Suprapubic skin (tissue), 4 donors: Measurements from ENCODE around the gene TTBK2. TPM values are rescaled to one million over a fixed set of nuclear protein-coding genes. Genes with fewer than 3 reads are reported as not detected.

Experiments used
- DNase-seq, 2 donors: peaks; one replicate each; pipeline ENCODE4 v3.0.0-alpha.2; 2019; ENCODE audit warnings: low spot score in 2 of 2
- H3K27ac ChIP-seq: fragments of 200-600 bp; sonication (generic); one replicate; pipeline ENCODE4 v1.5.1; 2019
- H3K27me3 ChIP-seq: fragments of 200-600 bp; sonication (generic); one replicate; pipeline ENCODE4 v1.5.1; 2019
- H3K36me3 ChIP-seq: fragments of 200-600 bp; sonication (generic); one replicate; pipeline ENCODE4 v1.5.1; 2019
- H3K4me1 ChIP-seq: fragments of 200-600 bp; sonication (generic); one replicate; pipeline ENCODE4 v1.5.1; 2019
- H3K4me3 ChIP-seq: fragments of 200-600 bp; sonication (generic); one replicate; pipeline ENCODE4 v1.5.1; 2019; ENCODE audit warnings: mild to moderate bottlenecking
- H3K9me3 ChIP-seq: fragments of 200-600 bp; sonication (generic); one replicate; pipeline ENCODE4 v1.5.1; 2019
- CTCF ChIP-seq, 2 donors: fragments of 200-600 bp in 1 of 2; fragments of 450-650 bp in 1 of 2; sonication (generic) in 1 of 2; IDR thresholded peaks; one replicate each; pipeline ENCODE4 v1.5.1; 2016 to 2019; ENCODE audit warnings: antibody characterized with exemption in 2 of 2, mild to moderate bottlenecking in 1 of 2, moderate library complexity in 1 of 2
- EP300 ChIP-seq: sonication (generic); formaldehyde crosslinking; IDR thresholded peaks from one replicate; pipeline ENCODE4 v1.6.1; 2017; ENCODE audit warnings: antibody characterized with exemption
- POLR2A ChIP-seq, 2 donors: fragments of 450-650 bp; IDR thresholded peaks; one replicate each; pipeline ENCODE4 v1.6.1; 2017; ENCODE audit warnings: antibody characterized with exemption in 2 of 2, mild to moderate bottlenecking in 2 of 2, moderate library complexity in 2 of 2
- POLR2AphosphoS5 ChIP-seq, 3 donors: sonication (generic); formaldehyde crosslinking; IDR thresholded peaks; one replicate each; pipeline ENCODE4 v1.6.1; 2017; ENCODE audit warnings: antibody characterized with exemption in 3 of 3
- WGBS: methylation state at CpG from one replicate; pipeline ENCODE4 v1.1.5; 2018; 5-methylcytosine and 5-hydroxymethylcytosine counted together
- total RNA-seq, 4 donors: library from RNA; depleted of rRNA; stranded (reverse); fragments of >200 nt; gene quantifications; one replicate each; pipeline ENCODE4 v1.1.0, GENCODE V29; 2016

Gene TTBK2
- total RNA-seq, 4 donors from 2014 or later: 10.5 to 20.6 (median 14.8) TPM

- peaks cover 11% of the 10 kb centered on the region for H3K36me3 ChIP-seq
- WGBS: 78% methylated on average over 1 of the region's 1 CpG
- H3K4me1 ChIP-seq: no peaks in the 10 kb centered on the region
- H3K4me3 ChIP-seq: no peak overlapping the region
- DNase-seq: no peak
- TF ChIP-seq POLR2AphosphoS5 (IDR thresholded peaks at IDR 0.05): no peak
- no peak for TF ChIP-seq POLR2A (IDR thresholded peaks at IDR 0.05)
- no peak for TF ChIP-seq CTCF (IDR thresholded peaks at IDR 0.05)
- no peak for TF ChIP-seq EP300
- no peak overlapping the region for H3K27ac ChIP-seq
- H3K9me3 ChIP-seq: no peaks in the 10 kb centered on the region
- H3K27me3 ChIP-seq: no peaks in the 10 kb centered on the region
These were observed 19.9 kb upstream of the TTBK2 start for GRCh38 chr15:42940527-42940926.

- WGBS: 97% methylated on average over 8 of the region's 8 CpGs
- TF ChIP-seq CTCF (IDR thresholded peaks at IDR 0.05): no peak
- no peak for TF ChIP-seq EP300
- no peak for TF ChIP-seq POLR2AphosphoS5 (IDR thresholded peaks at IDR 0.05)
- TF ChIP-seq POLR2A (IDR thresholded peaks at IDR 0.05): no peak
- H3K36me3 ChIP-seq: peaks cover 4% of the 10 kb centered on the region
- H3K27ac ChIP-seq: no peak overlapping the region
- no peaks in the 10 kb centered on the region for H3K4me1 ChIP-seq
- no peak overlapping the region for H3K4me3 ChIP-seq
- DNase-seq: no peak
- no peaks in the 10 kb centered on the region for H3K9me3 ChIP-seq
- H3K27me3 ChIP-seq: no peaks in the 10 kb centered on the region
These were observed 19.3 kb upstream of the TTBK2 start for GRCh38 chr15:42939841-42940240.

- Histone ChIP-seq H3K27ac (no peak overlapping the region), H3K27me3 (no peaks in the 10 kb centered on the region), H3K4me1 (no peaks in the 10 kb centered on the region), H3K9me3 (no peaks in the 10 kb centered on the region), H3K4me3 (no peak overlapping the region), H3K36me3 (no peaks in the 10 kb centered on the region)
- no peak for TF ChIP-seq POLR2A (IDR thresholded peaks at IDR 0.05)
- TF ChIP-seq CTCF (IDR thresholded peaks at IDR 0.05): no peak
- no peak for TF ChIP-seq POLR2AphosphoS5 (IDR thresholded peaks at IDR 0.05)
- TF ChIP-seq EP300: no peak
- no peak for DNase-seq
These were observed 16.6 kb upstream of the TTBK2 start for GRCh38 chr15:42937143-42937542.

GRCh38 chr15:42933886-42934667, 13.5 kb upstream of the TTBK2 start:
- Histone ChIP-seq H3K4me1 (no peaks in the 10 kb centered on the region), H3K9me3 (no peaks in the 10 kb centered on the region), H3K27ac (no peak overlapping the region), H3K36me3 (no peaks in the 10 kb centered on the region), H3K4me3 (no peak overlapping the region), H3K27me3 (no peaks in the 10 kb centered on the region)
- 81% methylated on average over 7 of the region's 7 CpGs for WGBS
- TF ChIP-seq CTCF (IDR thresholded peaks at IDR 0.05) (no peak), EP300 (no peak), POLR2A (IDR thresholded peaks at IDR 0.05) (no peak), POLR2AphosphoS5 (IDR thresholded peaks at IDR 0.05) (no peak)
- no peak for DNase-seq

- H3K27me3 ChIP-seq: no peaks in the 10 kb centered on the region
- WGBS: 93% methylated on average over 2 of the region's 2 CpGs
- no peak for DNase-seq
- no peak overlapping the region for H3K4me3 ChIP-seq
- no peaks in the 10 kb centered on the region for H3K36me3 ChIP-seq
- no peaks in the 10 kb centered on the region for H3K4me1 ChIP-seq
- no peak for TF ChIP-seq CTCF (IDR thresholded peaks at IDR 0.05)
- TF ChIP-seq POLR2A (IDR thresholded peaks at IDR 0.05): no peak
- TF ChIP-seq POLR2AphosphoS5 (IDR thresholded peaks at IDR 0.05): no peak
- no peak for TF ChIP-seq EP300
- H3K27ac ChIP-seq: no peak overlapping the region
- no peaks in the 10 kb centered on the region for H3K9me3 ChIP-seq
These were observed 12.4 kb upstream of the TTBK2 start for GRCh38 chr15:42932833-42933515.
